ENCODE measurements around the gene RALGPS1.

GRCh38 chr9:127264462-127265219 lies 350.1 kb downstream of the RALGPS1 start, which contains the start of gene GARNL3:
- TF ChIP-seq CTCF (IDR thresholded peaks at IDR 0.05) (no peak), EZH2 (IDR thresholded peaks at IDR 0.05; ENCODE audit: borderline replicate concordance, insufficient read depth, low read depth, low read length, poor library complexity, severe bottlenecking) (no peak)

Measured in B cell (primary cell).